ENCODE data around the gene MYCBP2. TPM values are rescaled to one million over a fixed set of nuclear protein-coding genes. Genes with fewer than 3 reads are reported as not detected.

The MYCBP2 gene
- polyA plus RNA-seq, 1 of the 3 experiments (the other 2 are of a cell fraction): 18.5 TPM

DNA sequence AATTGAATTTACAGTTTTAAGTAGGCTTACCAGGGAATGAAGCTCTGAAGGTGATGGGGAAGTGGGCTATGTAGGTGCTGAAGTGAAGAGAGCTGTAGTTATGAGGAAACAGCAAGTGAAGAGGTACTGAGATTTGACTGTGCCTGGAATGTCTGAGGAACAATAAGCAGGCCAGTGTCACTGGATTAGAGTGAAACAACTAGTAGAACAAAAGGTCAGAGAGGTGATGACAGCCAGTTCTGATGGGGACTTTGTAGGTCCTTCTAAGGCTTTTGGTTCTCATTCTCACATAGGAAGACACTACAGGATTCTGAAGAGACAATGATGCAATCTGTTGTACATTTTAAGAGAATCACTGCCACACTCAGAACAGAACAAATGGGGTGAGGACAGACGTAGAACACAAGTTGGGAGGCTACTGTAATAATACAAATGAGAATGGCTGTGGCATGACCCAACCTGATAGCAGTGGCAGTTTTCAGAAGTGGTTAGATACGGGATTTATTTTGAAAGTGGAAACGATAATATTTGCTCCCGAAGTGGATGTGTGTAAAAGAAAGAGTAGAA lies 130.8 kb downstream of the MYCBP2 start:
- H3K27me3 ChIP-seq (ENCODE audit: insufficient read depth): no peaks in the 10 kb centered on the region
- H3K9me3 ChIP-seq: no peaks in the 10 kb centered on the region
- ChIA-PET POLR2A (no interaction called here), CTCF (no interaction called here)
- H2AFZ ChIP-seq (ENCODE audit: low read depth): no peak overlapping the region
- H3F3A ChIP-seq (replicated peaks; ENCODE audit: insufficient read depth): no peaks in the 10 kb centered on the region
- H3K4me2 ChIP-seq: no peak overlapping the region
- no peak for DNase-seq
- no peak overlapping the region for H3K9ac ChIP-seq
- WGBS (ENCODE audit: low lambda C conversion rate): 97% methylated on average over 4 of the region's 4 CpGs
- no peak overlapping the region for H3K27ac ChIP-seq (ENCODE audit: low read depth in 2 of 2, low read length in 1 of 2)
- H4K20me1 ChIP-seq (ENCODE audit: insufficient read depth): no peaks in the 10 kb centered on the region
- no peaks in the 10 kb centered on the region for H3K9me2 ChIP-seq
- H3K4me3 ChIP-seq (ENCODE audit: low read depth in 2 of 2, low read length in 1 of 2): no peak overlapping the region
- no peaks in the 10 kb centered on the region for H3K4me1 ChIP-seq (ENCODE audit: control insufficient read depth in 1 of 2, insufficient read depth in 2 of 2, low read depth in 1 of 2, low read length in 1 of 2)
- TF ChIP-seq SIN3A (IDR thresholded peaks at IDR 0.05; ENCODE audit: borderline replicate concordance, low read depth, low read length): no peak
- TF ChIP-seq RCOR1 (IDR thresholded peaks at IDR 0.05; ENCODE audit: low read length): no peak
- no peak for TF ChIP-seq IRF3 (IDR thresholded peaks at IDR 0.05; ENCODE audit: low read depth, low read length)
- no peak for TF ChIP-seq PBX3 (IDR thresholded peaks at IDR 0.05)
- TF ChIP-seq YY1 (IDR thresholded peaks at IDR 0.05; ENCODE audit: low read depth): no peak
- TF ChIP-seq EZH2phosphoT487 (IDR thresholded peaks at IDR 0.05; ENCODE audit: borderline replicate concordance, low read depth): no peak
- H3K36me3 ChIP-seq (replicated peaks in 1 of 2; ENCODE audit: control insufficient read depth in 1 of 2, insufficient read depth in 2 of 2, low read length in 1 of 2): peaks cover 49 to 50% of the 10 kb centered on the region in 2 experiments
- H3K79me2 ChIP-seq (ENCODE audit: insufficient read depth): no peaks in the 10 kb centered on the region

DNA sequence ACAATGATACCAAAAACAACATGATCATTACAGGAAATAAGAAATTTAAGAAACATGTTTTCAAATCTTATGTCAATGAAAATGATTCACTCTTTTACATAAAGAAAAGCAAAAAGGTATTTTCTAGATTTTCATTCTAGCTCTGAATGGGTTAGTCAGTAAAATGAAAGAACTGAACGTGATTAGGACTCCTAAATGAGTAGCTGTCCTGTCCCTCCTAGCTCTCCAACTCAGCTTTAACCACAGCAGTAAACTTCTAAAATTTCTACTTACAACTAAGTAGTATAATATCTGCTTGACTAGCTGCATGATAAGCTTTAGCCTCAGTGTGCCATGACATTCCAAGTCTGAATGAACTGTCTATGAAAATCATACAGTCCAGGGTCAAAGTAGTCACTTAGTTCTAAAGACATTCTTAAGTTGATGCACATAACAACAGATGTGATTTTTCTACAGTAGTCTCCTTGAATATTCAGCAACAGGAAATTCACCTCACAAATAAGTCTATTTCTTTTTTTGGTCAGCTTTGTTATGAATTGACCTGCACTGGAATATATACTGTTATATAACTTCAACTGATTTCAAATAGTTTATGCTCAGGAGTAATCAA lies 136.4 kb downstream of the MYCBP2 start:
- H3K4me2 ChIP-seq: no peak overlapping the region

More for the DNA sequence above, 136.4 kb downstream of the MYCBP2 start:
- no peaks in the 10 kb centered on the region for H3K4me1 ChIP-seq (ENCODE audit: control insufficient read depth in 1 of 2, insufficient read depth in 2 of 2, low read depth in 1 of 2, low read length in 1 of 2)
- no peak overlapping the region for H3K27ac ChIP-seq (ENCODE audit: low read depth in 2 of 2, low read length in 1 of 2)
- H3K79me2 ChIP-seq (ENCODE audit: insufficient read depth): no peaks in the 10 kb centered on the region
- H3K36me3 ChIP-seq (replicated peaks in 1 of 2; ENCODE audit: control insufficient read depth in 1 of 2, insufficient read depth in 2 of 2, low read length in 1 of 2): peaks cover 62 to 64% of the 10 kb centered on the region in 2 experiments
- H3K4me3 ChIP-seq (ENCODE audit: low read depth in 2 of 2, low read length in 1 of 2): no peak overlapping the region
- no peaks in the 10 kb centered on the region for H3K9me2 ChIP-seq
- no peak overlapping the region for H3K9ac ChIP-seq
- no peaks in the 10 kb centered on the region for H3K9me3 ChIP-seq
- no peak for DNase-seq
- TF ChIP-seq MXI1 (IDR thresholded peaks at IDR 0.05; ENCODE audit: low read depth, low read length) (no peak), MEF2A (IDR thresholded peaks at IDR 0.05; ENCODE audit: borderline replicate concordance, low read depth) (no peak), TEAD4 (IDR thresholded peaks at IDR 0.05; ENCODE audit: borderline replicate concordance, insufficient read depth) (no peak)
- H3K27me3 ChIP-seq (ENCODE audit: insufficient read depth): no peaks in the 10 kb centered on the region
- no peaks in the 10 kb centered on the region for H4K20me1 ChIP-seq (ENCODE audit: insufficient read depth)
- CTCF ChIA-PET: interaction anchor here (1.0 to 1.1 kb wide), 2 partner anchors 288 to 374 kb away, joined by 3 to 5 read pairs; no protein-coding TSS in a partner anchor
- WGBS (ENCODE audit: low lambda C conversion rate): 100% methylated on average over 1 of the region's 1 CpG
- no peak overlapping the region for H2AFZ ChIP-seq (ENCODE audit: low read depth)
- no peaks in the 10 kb centered on the region for H3F3A ChIP-seq (replicated peaks; ENCODE audit: insufficient read depth)
- POLR2A ChIA-PET: no interaction called here
